Right lobe of liver (tissue), 4 donors: ENCODE measurements around the gene ITPRID2.

ENCODE experiments used
- POLR2A ChIP-seq: fragments of 450-650 bp; IDR thresholded peaks from one replicate; pipeline ENCODE4 v1.6.1; 2017; ENCODE audit warnings: antibody characterized with exemption, mild to moderate bottlenecking
- TF ChIP-seq, protein P1 (sequence below), 4 donors: fragments of 200-600 bp in 3 of 4; fragments of 450-650 bp in 1 of 4; IDR thresholded peaks; one replicate each; pipeline versions ENCODE4 v1.5.1 to v1.8.0; 2016 to 2022; ENCODE audit warnings: antibody characterized with exemption in 4 of 4, mild to moderate bottlenecking in 2 of 4
- donor health status: DM: no; HTN: no; CAD: no.
- donor health status: DM: no; HTN: no; CAD: no.
- donor health status: DM: no; HTN: yes; CAD: no.

DNA sequence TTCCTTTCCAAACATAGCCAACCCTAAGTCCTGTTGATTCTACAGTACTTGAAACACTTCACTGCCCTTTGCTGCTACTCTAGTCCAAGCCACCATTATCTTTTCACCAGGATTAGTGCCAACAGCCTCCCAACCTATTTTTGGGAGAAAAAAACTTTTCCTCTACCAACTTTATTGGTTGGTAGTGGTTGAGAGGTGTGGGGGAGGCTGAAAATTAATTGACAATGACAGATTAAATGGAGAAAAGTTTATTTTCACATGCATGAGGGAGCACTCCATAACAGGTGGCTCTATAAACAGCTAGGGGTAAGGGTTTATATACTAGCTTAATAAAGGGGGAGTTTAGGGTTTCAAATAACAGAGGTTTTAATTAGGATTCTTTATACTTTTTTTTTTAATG is 37.8 kb upstream of the ITPRID2 start:
- TF ChIP-seq POLR2A: no peak
- TF ChIP-seq, protein P1, sequence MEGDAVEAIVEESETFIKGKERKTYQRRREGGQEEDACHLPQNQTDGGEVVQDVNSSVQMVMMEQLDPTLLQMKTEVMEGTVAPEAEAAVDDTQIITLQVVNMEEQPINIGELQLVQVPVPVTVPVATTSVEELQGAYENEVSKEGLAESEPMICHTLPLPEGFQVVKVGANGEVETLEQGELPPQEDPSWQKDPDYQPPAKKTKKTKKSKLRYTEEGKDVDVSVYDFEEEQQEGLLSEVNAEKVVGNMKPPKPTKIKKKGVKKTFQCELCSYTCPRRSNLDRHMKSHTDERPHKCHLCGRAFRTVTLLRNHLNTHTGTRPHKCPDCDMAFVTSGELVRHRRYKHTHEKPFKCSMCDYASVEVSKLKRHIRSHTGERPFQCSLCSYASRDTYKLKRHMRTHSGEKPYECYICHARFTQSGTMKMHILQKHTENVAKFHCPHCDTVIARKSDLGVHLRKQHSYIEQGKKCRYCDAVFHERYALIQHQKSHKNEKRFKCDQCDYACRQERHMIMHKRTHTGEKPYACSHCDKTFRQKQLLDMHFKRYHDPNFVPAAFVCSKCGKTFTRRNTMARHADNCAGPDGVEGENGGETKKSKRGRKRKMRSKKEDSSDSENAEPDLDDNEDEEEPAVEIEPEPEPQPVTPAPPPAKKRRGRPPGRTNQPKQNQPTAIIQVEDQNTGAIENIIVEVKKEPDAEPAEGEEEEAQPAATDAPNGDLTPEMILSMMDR (IDR thresholded peaks at IDR 0.05): no peak
